HepG2 (cell line): ENCODE results near the gene HNRNPAB. TPM values are rescaled to one million over a fixed set of nuclear protein-coding genes. Genes with fewer than 3 reads are reported as not detected.
A peak's percentile ranks its signal among the peaks of the same experiment; 100 is the strongest.

Source experiments
- GATAD1 ChIP-seq: IDR thresholded peaks from 2 replicates; pipeline ENCODE4 v1.6.1; 2016; ENCODE audit warnings: missing genetic modification reagents, missing compliant biosample characterization
- HNRNPK ChIP-seq: fragments of 200-400 bp; formaldehyde crosslinking; IDR thresholded peaks from 2 replicates; pipeline ENCODE4 v1.6.1; 2018; ENCODE audit warnings: low read length, low read depth, moderate library complexity, mild to moderate bottlenecking; ENCODE audit not compliant: poor library complexity, severe bottlenecking
- HOXA7 ChIP-seq: sonication (generic); formaldehyde crosslinking; IDR thresholded peaks from 2 replicates; pipeline ENCODE4 v1.8.1; 2022; ENCODE audit warnings: mild to moderate bottlenecking, missing genetic modification reagents, moderate library complexity
- IKZF4 ChIP-seq: sonication (generic); formaldehyde crosslinking; IDR thresholded peaks from 2 replicates; pipeline ENCODE4 v1.5.1; 2020; ENCODE audit warnings: borderline replicate concordance, mild to moderate bottlenecking, low read depth, missing genetic modification reagents; ENCODE audit errors: not compliant biosample characterization
- RBAK ChIP-seq: sonication (generic); formaldehyde crosslinking; IDR thresholded peaks from 2 replicates; pipeline ENCODE4 v1.5.1; 2020; ENCODE audit warnings: mild to moderate bottlenecking, missing genetic modification reagents
- ZNF34 ChIP-seq: sonication (generic); formaldehyde crosslinking; IDR thresholded peaks from 2 replicates; pipeline ENCODE4 v1.4.0; 2020; ENCODE audit warnings: mild to moderate bottlenecking, missing genetic modification reagents, borderline replicate concordance
- ZNF441 ChIP-seq: sonication (generic); formaldehyde crosslinking; IDR thresholded peaks from 2 replicates; pipeline ENCODE4 v1.7.0; 2021; ENCODE audit warnings: missing genetic modification reagents, borderline replicate concordance
- ZSCAN30 ChIP-seq: sonication (generic); formaldehyde crosslinking; IDR thresholded peaks from 2 replicates; pipeline ENCODE4 v1.5.0; 2020; ENCODE audit warnings: mild to moderate bottlenecking, missing genetic modification reagents
- polyA plus RNA-seq, 8 experiments: library from polyadenylated mRNA; depleted of rRNA in 3 of 8; stranded (reverse) in 7 of 8; unstranded in 1 of 8; fragments of >200 nt; fragmentation: Illumina TruSeq in 4 of 8; extraction: Trizol in 4 of 8; gene quantifications; 2 replicates each; pipeline versions ENCODE4 v1.2.1 to v1.2.3, GENCODE V29; 2011 to 2016; ENCODE audit warnings: low read depth in 4 of 8, missing spikeins in 1 of 8, mixed read lengths in 1 of 8; ENCODE audit not compliant: insufficient read depth in 1 of 8
- total RNA-seq, 5 experiments: library from RNA; depleted of rRNA; stranded (reverse); fragments of >200 nt; fragmentation: Illumina TruSeq; extraction: Trizol; gene quantifications; 2 replicates each; pipeline ENCODE4 v1.2.3, GENCODE V29; 2016; ENCODE audit warnings: low read depth in 1 of 5
- TF ChIP-seq, protein P1 (sequence below): sonication (generic); formaldehyde crosslinking; IDR thresholded peaks from 2 replicates; pipeline ENCODE4 v1.8.0; 2023; ENCODE audit warnings: mild to moderate bottlenecking, missing genetic modification reagents
- TF ChIP-seq, protein P2 (sequence below): IDR thresholded peaks from 2 replicates; pipeline ENCODE4 v1.4.0; 2020; ENCODE audit warnings: mild to moderate bottlenecking, missing genetic modification reagents
- TF ChIP-seq, protein P3 (sequence below): sonication (generic); formaldehyde crosslinking; IDR thresholded peaks from 2 replicates; pipeline ENCODE4 v1.5.1; 2020; ENCODE audit warnings: mild to moderate bottlenecking, missing genetic modification reagents, moderate library complexity
- TF ChIP-seq, protein P4 (sequence below), 2 experiments: sonication (generic) in 1 of 2; formaldehyde crosslinking in 1 of 2; IDR thresholded peaks; 2 replicates each; pipeline versions ENCODE4 v1.4.0 to v1.6.1; 2018 to 2020; ENCODE audit warnings: missing genetic modification reagents in 2 of 2, borderline replicate concordance in 1 of 2, low read depth in 1 of 2, mild to moderate bottlenecking in 1 of 2, missing biosample characterization in 1 of 2

The HNRNPAB gene
- total and polyA plus RNA-seq, 2 of the 13 experiments (the other 11 are each of a cell fraction or from before 2014, with no cell fraction given): 62.6 to 111 TPM

DNA sequence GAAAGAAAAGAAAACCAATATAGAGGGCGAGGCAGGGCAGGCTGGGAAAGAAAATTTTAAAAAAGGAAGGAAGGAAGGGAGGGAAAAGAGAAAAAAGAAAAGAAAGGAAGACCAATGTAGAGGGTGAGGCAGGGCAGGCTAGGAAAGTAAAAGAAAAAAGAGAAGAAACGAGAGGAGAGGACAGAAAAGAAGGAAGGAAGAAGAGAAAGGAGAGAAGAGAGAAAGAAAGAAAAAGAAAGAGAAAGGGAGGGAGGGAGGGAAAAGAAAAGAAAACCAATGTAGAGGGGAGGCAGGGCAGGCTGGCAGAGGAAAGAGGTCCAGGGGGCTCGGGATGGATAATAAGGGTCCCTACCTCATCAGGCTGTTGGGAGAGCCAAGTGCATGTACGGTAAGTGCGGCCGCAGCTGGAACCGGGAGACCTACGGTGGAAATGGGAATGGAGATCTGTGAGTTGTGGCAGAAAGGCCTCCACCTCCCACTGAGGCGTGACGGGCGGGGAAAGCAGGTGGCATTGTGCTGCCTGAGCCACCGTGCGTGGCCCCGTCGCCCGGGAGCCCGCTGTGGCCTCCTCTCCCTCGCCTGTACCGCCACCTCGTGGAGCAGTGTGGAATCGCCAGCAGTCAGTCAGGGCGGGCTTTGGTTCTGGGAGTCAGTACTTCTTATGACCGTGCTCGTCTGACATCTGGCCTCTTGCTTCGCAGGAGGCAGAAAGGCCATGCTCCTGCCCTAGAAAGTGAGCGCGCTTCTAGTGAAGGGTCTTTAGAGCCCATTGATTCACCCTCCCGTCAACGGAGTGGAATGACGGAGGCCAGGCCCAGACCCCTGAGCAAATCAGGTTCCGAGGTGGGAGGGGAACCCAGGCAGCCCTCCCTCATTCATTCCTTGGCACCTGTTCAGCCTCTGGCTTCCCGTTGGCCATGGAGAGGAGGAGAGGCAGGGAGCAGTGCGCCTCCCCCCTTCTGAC is 40.3 kb upstream of the HNRNPAB start (continued):
- TF ChIP-seq HOXA7: no peak
- no peak for TF ChIP-seq ZNF441 (CRISPR knock-in tag)
- TF ChIP-seq, protein P1, sequence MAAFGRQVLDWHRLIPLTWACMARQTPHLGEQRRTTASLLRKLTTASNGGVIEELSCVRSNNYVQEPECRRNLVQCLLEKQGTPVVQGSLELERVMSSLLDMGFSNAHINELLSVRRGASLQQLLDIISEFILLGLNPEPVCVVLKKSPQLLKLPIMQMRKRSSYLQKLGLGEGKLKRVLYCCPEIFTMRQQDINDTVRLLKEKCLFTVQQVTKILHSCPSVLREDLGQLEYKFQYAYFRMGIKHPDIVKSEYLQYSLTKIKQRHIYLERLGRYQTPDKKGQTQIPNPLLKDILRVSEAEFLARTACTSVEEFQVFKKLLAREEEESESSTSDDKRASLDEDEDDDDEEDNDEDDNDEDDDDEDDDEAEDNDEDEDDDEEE: no peak
- TF ChIP-seq, protein P2, sequence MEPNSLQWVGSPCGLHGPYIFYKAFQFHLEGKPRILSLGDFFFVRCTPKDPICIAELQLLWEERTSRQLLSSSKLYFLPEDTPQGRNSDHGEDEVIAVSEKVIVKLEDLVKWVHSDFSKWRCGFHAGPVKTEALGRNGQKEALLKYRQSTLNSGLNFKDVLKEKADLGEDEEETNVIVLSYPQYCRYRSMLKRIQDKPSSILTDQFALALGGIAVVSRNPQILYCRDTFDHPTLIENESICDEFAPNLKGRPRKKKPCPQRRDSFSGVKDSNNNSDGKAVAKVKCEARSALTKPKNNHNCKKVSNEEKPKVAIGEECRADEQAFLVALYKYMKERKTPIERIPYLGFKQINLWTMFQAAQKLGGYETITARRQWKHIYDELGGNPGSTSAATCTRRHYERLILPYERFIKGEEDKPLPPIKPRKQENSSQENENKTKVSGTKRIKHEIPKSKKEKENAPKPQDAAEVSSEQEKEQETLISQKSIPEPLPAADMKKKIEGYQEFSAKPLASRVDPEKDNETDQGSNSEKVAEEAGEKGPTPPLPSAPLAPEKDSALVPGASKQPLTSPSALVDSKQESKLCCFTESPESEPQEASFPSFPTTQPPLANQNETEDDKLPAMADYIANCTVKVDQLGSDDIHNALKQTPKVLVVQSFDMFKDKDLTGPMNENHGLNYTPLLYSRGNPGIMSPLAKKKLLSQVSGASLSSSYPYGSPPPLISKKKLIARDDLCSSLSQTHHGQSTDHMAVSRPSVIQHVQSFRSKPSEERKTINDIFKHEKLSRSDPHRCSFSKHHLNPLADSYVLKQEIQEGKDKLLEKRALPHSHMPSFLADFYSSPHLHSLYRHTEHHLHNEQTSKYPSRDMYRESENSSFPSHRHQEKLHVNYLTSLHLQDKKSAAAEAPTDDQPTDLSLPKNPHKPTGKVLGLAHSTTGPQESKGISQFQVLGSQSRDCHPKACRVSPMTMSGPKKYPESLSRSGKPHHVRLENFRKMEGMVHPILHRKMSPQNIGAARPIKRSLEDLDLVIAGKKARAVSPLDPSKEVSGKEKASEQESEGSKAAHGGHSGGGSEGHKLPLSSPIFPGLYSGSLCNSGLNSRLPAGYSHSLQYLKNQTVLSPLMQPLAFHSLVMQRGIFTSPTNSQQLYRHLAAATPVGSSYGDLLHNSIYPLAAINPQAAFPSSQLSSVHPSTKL: no peak
- TF ChIP-seq HNRNPK: no peak
- TF ChIP-seq, protein P3, sequence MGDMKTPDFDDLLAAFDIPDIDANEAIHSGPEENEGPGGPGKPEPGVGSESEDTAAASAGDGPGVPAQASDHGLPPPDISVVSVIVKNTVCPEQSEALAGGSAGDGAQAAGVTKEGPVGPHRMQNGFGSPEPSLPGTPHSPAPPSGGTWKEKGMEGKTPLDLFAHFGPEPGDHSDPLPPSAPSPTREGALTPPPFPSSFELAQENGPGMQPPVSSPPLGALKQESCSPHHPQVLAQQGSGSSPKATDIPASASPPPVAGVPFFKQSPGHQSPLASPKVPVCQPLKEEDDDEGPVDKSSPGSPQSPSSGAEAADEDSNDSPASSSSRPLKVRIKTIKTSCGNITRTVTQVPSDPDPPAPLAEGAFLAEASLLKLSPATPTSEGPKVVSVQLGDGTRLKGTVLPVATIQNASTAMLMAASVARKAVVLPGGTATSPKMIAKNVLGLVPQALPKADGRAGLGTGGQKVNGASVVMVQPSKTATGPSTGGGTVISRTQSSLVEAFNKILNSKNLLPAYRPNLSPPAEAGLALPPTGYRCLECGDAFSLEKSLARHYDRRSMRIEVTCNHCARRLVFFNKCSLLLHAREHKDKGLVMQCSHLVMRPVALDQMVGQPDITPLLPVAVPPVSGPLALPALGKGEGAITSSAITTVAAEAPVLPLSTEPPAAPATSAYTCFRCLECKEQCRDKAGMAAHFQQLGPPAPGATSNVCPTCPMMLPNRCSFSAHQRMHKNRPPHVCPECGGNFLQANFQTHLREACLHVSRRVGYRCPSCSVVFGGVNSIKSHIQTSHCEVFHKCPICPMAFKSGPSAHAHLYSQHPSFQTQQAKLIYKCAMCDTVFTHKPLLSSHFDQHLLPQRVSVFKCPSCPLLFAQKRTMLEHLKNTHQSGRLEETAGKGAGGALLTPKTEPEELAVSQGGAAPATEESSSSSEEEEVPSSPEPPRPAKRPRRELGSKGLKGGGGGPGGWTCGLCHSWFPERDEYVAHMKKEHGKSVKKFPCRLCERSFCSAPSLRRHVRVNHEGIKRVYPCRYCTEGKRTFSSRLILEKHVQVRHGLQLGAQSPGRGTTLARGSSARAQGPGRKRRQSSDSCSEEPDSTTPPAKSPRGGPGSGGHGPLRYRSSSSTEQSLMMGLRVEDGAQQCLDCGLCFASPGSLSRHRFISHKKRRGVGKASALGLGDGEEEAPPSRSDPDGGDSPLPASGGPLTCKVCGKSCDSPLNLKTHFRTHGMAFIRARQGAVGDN (CRISPR knock-in tag): peak; percentile 52
- TF ChIP-seq IKZF4 (CRISPR knock-in tag): peak; percentile 63
- TF ChIP-seq ZNF34: no peak
- TF ChIP-seq GATAD1 (CRISPR knock-in tag): 0 out of 2 replicates have a peak, but pooled peaks have one; percentile 21
- no peak for TF ChIP-seq ZSCAN30 (CRISPR knock-in tag)
- TF ChIP-seq, protein P4, sequence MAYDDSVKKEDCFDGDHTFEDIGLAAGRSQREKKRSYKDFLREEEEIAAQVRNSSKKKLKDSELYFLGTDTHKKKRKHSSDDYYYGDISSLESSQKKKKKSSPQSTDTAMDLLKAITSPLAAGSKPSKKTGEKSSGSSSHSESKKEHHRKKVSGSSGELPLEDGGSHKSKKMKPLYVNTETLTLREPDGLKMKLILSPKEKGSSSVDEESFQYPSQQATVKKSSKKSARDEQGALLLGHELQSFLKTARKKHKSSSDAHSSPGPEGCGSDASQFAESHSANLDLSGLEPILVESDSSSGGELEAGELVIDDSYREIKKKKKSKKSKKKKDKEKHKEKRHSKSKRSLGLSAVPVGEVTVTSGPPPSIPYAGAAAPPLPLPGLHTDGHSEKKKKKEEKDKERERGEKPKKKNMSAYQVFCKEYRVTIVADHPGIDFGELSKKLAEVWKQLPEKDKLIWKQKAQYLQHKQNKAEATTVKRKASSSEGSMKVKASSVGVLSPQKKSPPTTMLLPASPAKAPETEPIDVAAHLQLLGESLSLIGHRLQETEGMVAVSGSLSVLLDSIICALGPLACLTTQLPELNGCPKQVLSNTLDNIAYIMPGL (CRISPR knock-in tag; IDR thresholded peaks at IDR 0.05; ENCODE audit: borderline replicate concordance in 1 of 2, low read depth in 1 of 2): peak in 1 of 2 experiments; percentile 33; a peak in 1 of 4 replicates
- no peak for TF ChIP-seq RBAK (CRISPR knock-in tag)
